HG02642 (cell line): ENCODE results near the gene SDHA.
A peak's percentile ranks its signal among the peaks of the same experiment; 100 is the strongest.

Source experiments
- ATAC-seq: cut with Tn5 transposase; IDR thresholded peaks from one replicate; pipeline ENCODE4 v1.9.1; 2021; ENCODE audit warnings: mild to moderate bottlenecking; ENCODE audit not compliant: unreplicated experiment, poor library complexity

The SDHA gene

GRCh38 chr5:217494-218456 lies at the start of gene SDHA, which contains the start of gene CCDC127:
SDHA (plus strand) TSS chr5:218320; CDS start chr5:218356, 36 bp downstream.
CCDC127 (minus strand) TSS chr5:218153; CDS start chr5:216849, 1,304 bp downstream.
- ATAC-seq, result peak; percentile 87

GRCh38 chr5:169071-169727 lies 48.9 kb upstream of the SDHA start:
- no peak for ATAC-seq

- no peak for ATAC-seq
Measured at GRCh38 chr5:169728-170094, 48.4 kb upstream of the SDHA start.

GRCh38 chr5:170971-171800 lies 46.9 kb upstream of the SDHA start:
- no peak for ATAC-seq

- ATAC-seq, result no peak
Measured at GRCh38 chr5:171801-172331, 46.3 kb upstream of the SDHA start.

- no peak for ATAC-seq
Measured at GRCh38 chr5:172421-172820, 45.7 kb upstream of the SDHA start.

- ATAC-seq, result no peak
Measured at GRCh38 chr5:172841-173251, 45.3 kb upstream of the SDHA start.

GRCh38 chr5:173392-174290 lies 44.5 kb upstream of the SDHA start:
- ATAC-seq, result no peak

- ATAC-seq, result no peak
Measured at GRCh38 chr5:174291-174600, 43.9 kb upstream of the SDHA start.

- ATAC-seq, result no peak
Measured at GRCh38 chr5:174876-175465, 43.1 kb upstream of the SDHA start.

- ATAC-seq, result no peak
Measured at GRCh38 chr5:176296-176823, 41.8 kb upstream of the SDHA start.

GRCh38 chr5:178110-178509 lies 40.0 kb upstream of the SDHA start:
- ATAC-seq, result no peak

- ATAC-seq, result no peak
Measured at GRCh38 chr5:179401-179800, 38.7 kb upstream of the SDHA start.

- ATAC-seq, result no peak
Measured at GRCh38 chr5:180286-180918, 37.7 kb upstream of the SDHA start.

GRCh38 chr5:181160-181559 lies 37.0 kb upstream of the SDHA start:
- no peak for ATAC-seq

GRCh38 chr5:181566-181965 lies 36.6 kb upstream of the SDHA start:
- ATAC-seq, result no peak

GRCh38 chr5:182126-182525 lies 36.0 kb upstream of the SDHA start:
- no peak for ATAC-seq

GRCh38 chr5:184471-184870 lies 33.6 kb upstream of the SDHA start:
- ATAC-seq, result no peak
